Posterior cingulate gyrus (tissue), 11 donors: Measurements from ENCODE around the gene RNF186.
A peak's percentile ranks its signal among the peaks of the same experiment; 100 is the strongest.
"Not testable (repeated sequence)": the region's sequence is repeated elsewhere in the genome, so short reads cannot be mapped to it uniquely, and the experiment has no call there.

Experiments used
- DNase-seq, 10 donors: peaks; one replicate each; pipeline versions ENCODE4 v3.0.0 to v3.0.0-alpha.2; 2020 to 2021; ENCODE audit warnings: mixed read lengths in 3 of 10
- intact Hi-C: fragments of 100-400 bp; cut with DNase I; formaldehyde crosslinking; loops from one replicate; pipeline ENCODE4 v1.15.1; 2023

The RNF186 gene

GRCh38 chr1:19825298-19825697, 10.2 kb upstream of the RNF186 start:
- DNase-seq, result no peak
- intact Hi-C loops, result no loop called here

GRCh38 chr1:19824541-19824940, 9.5 kb upstream of the RNF186 start:
- intact Hi-C loops, result no loop called here
- DNase-seq, result no peak

- intact Hi-C loops, result no loop called here
- no peak for DNase-seq
Observed at GRCh38 chr1:19824036-19824435, 9.0 kb upstream of the RNF186 start.

GRCh38 chr1:19819701-19820100, 4.6 kb upstream of the RNF186 start:
- intact Hi-C loops, result no loop called here
- DNase-seq, result no peak

GRCh38 chr1:19818324-19818723, 3.2 kb upstream of the RNF186 start:
- DNase-seq, result no peak
- intact Hi-C loops, result no loop called here

- no peak for DNase-seq
- intact Hi-C loops, result no loop called here
Observed at GRCh38 chr1:19817160-19817559, 2.1 kb upstream of the RNF186 start.

- intact Hi-C loops, result not testable (repeated sequence)
Observed at GRCh38 chr1:19816737-19817086, 1.6 kb upstream of the RNF186 start.

GRCh38 chr1:19815801-19816736, 986 bp upstream of the RNF186 start:
- intact Hi-C loops, result no loop called here
- peak in 1 of 10 donors; percentile 77 for DNase-seq

More at GRCh38 chr1:19816737-19817086, 1.6 kb upstream of the RNF186 start:
- DNase-seq, result not testable (repeated sequence)

- intact Hi-C loops, result no loop called here
- no peak for DNase-seq
Observed at GRCh38 chr1:19814244-19814661, 830 bp downstream of the RNF186 start.

GRCh38 chr1:19813643-19813960, 1.5 kb downstream of the RNF186 start:
- no peak for DNase-seq
- intact Hi-C loops, result no loop called here

GRCh38 chr1:19812875-19813642, 2.0 kb downstream of the RNF186 start:
- intact Hi-C loops, result no loop called here
- DNase-seq, result no peak

GRCh38 chr1:19811206-19811851, 3.8 kb downstream of the RNF186 start:
- DNase-seq, result peak in 1 of 10 donors; percentile 81
- intact Hi-C loops, result no loop called here

GRCh38 chr1:19809044-19809750, 5.9 kb downstream of the RNF186 start:
- DNase-seq, result no peak
- intact Hi-C loops, result no loop called here

- intact Hi-C loops, result no loop called here
- DNase-seq, result no peak
Observed at GRCh38 chr1:19808351-19808750, 6.7 kb downstream of the RNF186 start.

- no peak for DNase-seq
- intact Hi-C loops, result no loop called here
Observed at GRCh38 chr1:19804831-19805251, 10.2 kb downstream of the RNF186 start.

GRCh38 chr1:19802269-19802668, 12.8 kb downstream of the RNF186 start:
- intact Hi-C loops, result no loop called here
- no peak for DNase-seq

- peak in 5 of 10 donors; percentile 19 to 84 (median 29) for DNase-seq
- intact Hi-C loops, result no loop called here
Observed at GRCh38 chr1:19800076-19800804, 14.8 kb downstream of the RNF186 start.

GRCh38 chr1:19799230-19800075, 15.6 kb downstream of the RNF186 start, which contains the start of gene TMCO4:
TMCO4 (minus strand) TSS chr1:19799916; CDS start chr1:19780758, 19,158 bp downstream.
- intact Hi-C loops, result no loop called here

More at GRCh38 chr1:19799230-19800075, 15.6 kb downstream of the RNF186 start, which contains the start of gene TMCO4:
- peak in 1 of 10 donors; percentile 20 for DNase-seq
